Measurements from ENCODE around the gene SV2B. TPM values are rescaled to one million over a fixed set of nuclear protein-coding genes. Genes with fewer than 3 reads are reported as not detected.

Gene SV2B
- total and polyA plus RNA-seq, 2 donors from 2014 or later, result 0.17 to 3.9 TPM

DNA sequence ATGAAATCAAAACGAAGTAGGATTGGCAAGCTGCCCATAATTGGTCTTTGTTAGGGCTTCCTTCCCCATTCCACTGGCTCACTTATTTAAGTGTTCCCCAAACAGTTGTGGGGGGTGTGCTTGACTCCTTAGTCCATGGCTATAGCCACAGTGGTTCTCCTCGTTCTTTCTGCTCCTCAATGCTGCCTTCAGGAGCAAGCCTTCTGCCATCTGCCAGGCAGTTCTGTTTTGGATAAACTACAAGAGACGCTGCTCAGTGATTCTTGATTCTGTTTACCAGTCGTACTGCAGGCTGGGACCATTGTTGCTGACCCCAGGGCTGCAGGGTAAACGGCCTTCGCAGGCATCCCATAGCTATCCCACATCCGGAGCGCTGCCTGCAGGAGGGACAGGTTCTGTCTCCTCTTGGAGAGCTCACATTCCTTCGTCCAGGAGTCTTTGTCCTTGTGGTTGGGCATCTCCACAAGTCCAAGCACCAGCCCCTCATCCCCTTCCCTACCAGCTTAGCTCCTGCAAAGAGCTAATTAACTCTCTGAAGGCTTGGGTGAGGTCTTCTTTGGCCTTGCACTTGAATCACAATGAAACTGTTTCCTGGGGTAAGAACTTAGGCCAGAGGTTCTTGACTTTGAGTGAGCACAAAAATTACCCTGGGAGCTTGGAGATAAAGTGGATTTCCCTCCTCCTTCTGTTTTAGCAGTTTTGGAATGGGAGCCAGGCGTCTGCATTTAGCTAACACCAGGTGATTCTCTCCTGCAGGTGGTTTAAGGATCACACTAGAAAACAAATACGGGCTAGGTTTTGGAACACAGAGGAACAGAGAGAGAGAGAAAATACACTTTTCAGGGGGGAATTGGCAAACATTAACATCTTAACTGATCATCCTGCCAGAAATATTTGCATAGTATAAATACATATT, 114.9 kb downstream of the SV2B start:
- DNase-seq (no peak), FAIRE-seq (no peak)
- no peak overlapping the region for H3K27ac ChIP-seq (ENCODE audit: low read depth in 2 of 2, low read length in 2 of 2)
- H3K9me3 ChIP-seq (ENCODE audit: control insufficient read depth in 2 of 3, insufficient read depth in 1 of 3, low read length in 3 of 3), result peaks cover 0 to 3% (median 0%) of the 10 kb centered on the region in 3 donors
- no peaks in the 10 kb centered on the region for H3K4me1 ChIP-seq (ENCODE audit: control insufficient read depth in 2 of 3, insufficient read depth in 2 of 3, low read depth in 1 of 3, low read length in 3 of 3)
- H3K9ac ChIP-seq (ENCODE audit: low read length in 3 of 3), result no peak overlapping the region
- H3K36me3 ChIP-seq (ENCODE audit: control insufficient read depth in 2 of 3, insufficient read depth in 3 of 3, low read length in 3 of 3), result no peaks in the 10 kb centered on the region
- intact Hi-C loops (cut with DNase I), result no loop called here
- no peaks in the 10 kb centered on the region for H3K27me3 ChIP-seq (ENCODE audit: control insufficient read depth, insufficient read depth, low read length)
- TF ChIP-seq, protein P1, sequence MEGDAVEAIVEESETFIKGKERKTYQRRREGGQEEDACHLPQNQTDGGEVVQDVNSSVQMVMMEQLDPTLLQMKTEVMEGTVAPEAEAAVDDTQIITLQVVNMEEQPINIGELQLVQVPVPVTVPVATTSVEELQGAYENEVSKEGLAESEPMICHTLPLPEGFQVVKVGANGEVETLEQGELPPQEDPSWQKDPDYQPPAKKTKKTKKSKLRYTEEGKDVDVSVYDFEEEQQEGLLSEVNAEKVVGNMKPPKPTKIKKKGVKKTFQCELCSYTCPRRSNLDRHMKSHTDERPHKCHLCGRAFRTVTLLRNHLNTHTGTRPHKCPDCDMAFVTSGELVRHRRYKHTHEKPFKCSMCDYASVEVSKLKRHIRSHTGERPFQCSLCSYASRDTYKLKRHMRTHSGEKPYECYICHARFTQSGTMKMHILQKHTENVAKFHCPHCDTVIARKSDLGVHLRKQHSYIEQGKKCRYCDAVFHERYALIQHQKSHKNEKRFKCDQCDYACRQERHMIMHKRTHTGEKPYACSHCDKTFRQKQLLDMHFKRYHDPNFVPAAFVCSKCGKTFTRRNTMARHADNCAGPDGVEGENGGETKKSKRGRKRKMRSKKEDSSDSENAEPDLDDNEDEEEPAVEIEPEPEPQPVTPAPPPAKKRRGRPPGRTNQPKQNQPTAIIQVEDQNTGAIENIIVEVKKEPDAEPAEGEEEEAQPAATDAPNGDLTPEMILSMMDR (IDR thresholded peaks at IDR 0.05; ENCODE audit: borderline replicate concordance, extremely low read depth, insufficient read depth), result no peak
- H3K4me3 ChIP-seq (ENCODE audit: low read length in 3 of 3), result no peak overlapping the region

DNA sequence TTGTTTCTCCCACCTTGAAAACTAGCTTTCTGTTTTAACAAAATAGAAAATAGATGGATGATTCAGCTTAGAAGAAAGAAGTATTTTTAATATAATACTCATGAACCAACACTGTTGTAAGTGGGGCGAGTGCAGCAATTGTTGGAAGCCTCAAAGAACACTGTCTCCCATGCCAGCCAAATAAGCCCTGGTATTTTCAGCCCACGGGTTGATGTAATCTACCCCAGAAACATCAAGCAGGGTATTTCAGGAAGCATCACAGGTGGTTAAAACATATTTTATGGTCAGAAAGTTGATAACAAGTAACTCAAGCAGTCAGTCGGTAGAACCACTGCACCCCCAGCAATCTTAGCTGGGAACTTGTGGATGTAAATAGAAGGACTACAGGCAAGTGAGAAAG, 115.9 kb downstream of the SV2B start:
- Histone ChIP-seq H3K4me3 (ENCODE audit: low read length in 3 of 3) (no peak overlapping the region), H3K9me3 (ENCODE audit: control insufficient read depth in 2 of 3, insufficient read depth in 1 of 3, low read length in 3 of 3) (peaks cover 0 to 3% (median 0%) of the 10 kb centered on the region in 3 donors), H3K4me1 (ENCODE audit: control insufficient read depth in 2 of 3, insufficient read depth in 2 of 3, low read depth in 1 of 3, low read length in 3 of 3) (no peaks in the 10 kb centered on the region), H3K9ac (ENCODE audit: low read length in 3 of 3) (no peak overlapping the region), H3K27ac (ENCODE audit: low read depth in 2 of 2, low read length in 2 of 2) (no peak overlapping the region), H3K27me3 (ENCODE audit: control insufficient read depth, insufficient read depth, low read length) (no peaks in the 10 kb centered on the region), H3K36me3 (ENCODE audit: control insufficient read depth in 2 of 3, insufficient read depth in 3 of 3, low read length in 3 of 3) (no peaks in the 10 kb centered on the region)
- TF ChIP-seq, protein P1 (IDR thresholded peaks at IDR 0.05; ENCODE audit: borderline replicate concordance, extremely low read depth, insufficient read depth), result no peak
- FAIRE-seq (no peak), DNase-seq (no peak)
- intact Hi-C loops (cut with DNase I), result no loop called here

DNA sequence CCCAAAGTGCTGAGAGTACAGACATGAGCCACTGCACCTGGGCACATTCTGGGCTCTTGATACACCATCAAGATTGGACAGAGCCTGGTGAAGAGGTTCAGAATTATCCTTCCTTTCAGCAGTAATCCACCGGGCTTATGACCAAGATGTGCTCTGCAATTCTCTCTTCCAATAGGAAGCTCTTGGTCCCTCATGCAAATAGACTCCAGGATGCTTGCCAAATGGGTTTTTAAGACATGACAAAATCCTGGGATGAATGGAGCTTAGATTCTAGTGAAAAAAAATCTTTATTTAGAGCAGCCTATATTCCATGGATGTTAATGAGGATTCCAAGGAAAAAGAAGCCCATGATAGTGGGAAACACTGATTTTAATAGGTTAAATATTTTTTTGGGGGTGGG, 119.1 kb downstream of the SV2B start:
- intact Hi-C loops (cut with DNase I), result no loop called here
- H3K27me3 ChIP-seq (ENCODE audit: control insufficient read depth, insufficient read depth, low read length), result no peaks in the 10 kb centered on the region
- no peak for DNase-seq
- no peak overlapping the region for H3K9ac ChIP-seq (ENCODE audit: low read length in 3 of 3)
- H3K4me3 ChIP-seq (ENCODE audit: low read length in 3 of 3), result no peak overlapping the region
- no peaks in the 10 kb centered on the region for H3K9me3 ChIP-seq (ENCODE audit: control insufficient read depth in 2 of 3, insufficient read depth in 1 of 3, low read length in 3 of 3)
- TF ChIP-seq, protein P1 (IDR thresholded peaks at IDR 0.05; ENCODE audit: borderline replicate concordance, extremely low read depth, insufficient read depth), result no peak
- no peak overlapping the region for H3K27ac ChIP-seq (ENCODE audit: low read depth in 2 of 2, low read length in 2 of 2)
- H3K4me1 ChIP-seq (ENCODE audit: control insufficient read depth in 2 of 3, insufficient read depth in 2 of 3, low read depth in 1 of 3, low read length in 3 of 3), result no peaks in the 10 kb centered on the region
- H3K36me3 ChIP-seq (ENCODE audit: control insufficient read depth in 2 of 3, insufficient read depth in 3 of 3, low read length in 3 of 3), result no peaks in the 10 kb centered on the region
- no peak for FAIRE-seq
